Adipose tissue (tissue), 3 donors: ENCODE data around the gene REPIN1. TPM values are rescaled to one million over a fixed set of nuclear protein-coding genes. Genes with fewer than 3 reads are reported as not detected.

ENCODE experiments used
- H3K27ac ChIP-seq: one replicate; pipeline ENCODE4 v1.5.1; 2013; ENCODE audit warnings: low read depth, low read length
- WGBS, 3 donors: extraction: QIAGEN DNeasy Blood & Tissue Kit; methylation state at CpG; one replicate each; pipeline ENCODE4 v1.1.7; 2013; 5-methylcytosine and 5-hydroxymethylcytosine counted together
- polyA plus RNA-seq, 3 donors: library from polyadenylated mRNA; stranded (reverse); fragments of 200-250 nt; gene quantifications; one replicate each; pipeline ENCODE4 v1.2.3, GENCODE V29; 2013
- donor health status: healthy with polysubstance abuse.
- donor health status: Bipolar disorder and iron deficiency.
- donor health status: healthy.

REPIN1 gene
- polyA plus RNA-seq, 3 donors, result 23.1 to 64.3 (median 59.3) TPM

- 84 to 91% (median 86%) methylated on average over 22 of the region's 22 CpGs for WGBS, 3 donors
- H3K27ac ChIP-seq, result no peak overlapping the region
These were observed 40.0 kb downstream of the REPIN1 start for GRCh38 chr7:150408393-150409299.

- WGBS, 3 donors, result 81 to 84% (median 84%) methylated on average over 10 of the region's 10 CpGs
- no peak overlapping the region for H3K27ac ChIP-seq
These were observed 40.8 kb downstream of the REPIN1 start for GRCh38 chr7:150409300-150410030.

- 91 to 92% (median 91%) methylated on average over 7 of the region's 7 CpGs for WGBS, 3 donors
These were observed 41.5 kb downstream of the REPIN1 start for GRCh38 chr7:150410131-150410530.

GRCh38 chr7:150410680-150411346 is 42.2 kb downstream of the REPIN1 start:
- WGBS, 3 donors, result 67 to 76% (median 74%) methylated on average over 10 of the region's 10 CpGs
- H3K27ac ChIP-seq, result no peak overlapping the region

More at GRCh38 chr7:150410131-150410530, 41.5 kb downstream of the REPIN1 start:
- no peak overlapping the region for H3K27ac ChIP-seq

GRCh38 chr7:150411606-150412005 is 43.0 kb downstream of the REPIN1 start:
- 86 to 90% (median 90%) methylated on average over 10 to 11 of the region's 11 CpGs for WGBS, 3 donors
- H3K27ac ChIP-seq, result no peak overlapping the region

- 92 to 93% (median 92%) methylated on average over 11 of the region's 11 CpGs for WGBS, 3 donors
These were observed 43.4 kb downstream of the REPIN1 start for GRCh38 chr7:150412016-150412415.

GRCh38 chr7:150412518-150413488 is 44.2 kb downstream of the REPIN1 start:
- 82 to 85% (median 84%) methylated on average over 37 of the region's 37 CpGs for whole genome bisulfite sequencing, 3 donors
- H3K27ac ChIP-seq, result no peak overlapping the region

More at GRCh38 chr7:150412016-150412415, 43.4 kb downstream of the REPIN1 start:
- H3K27ac ChIP-seq, result no peak overlapping the region

- 87 to 95% (median 90%) methylated on average over 11 of the region's 11 CpGs for WGBS, 3 donors
- H3K27ac ChIP-seq, result no peak overlapping the region
These were observed 45.0 kb downstream of the REPIN1 start for GRCh38 chr7:150413640-150414081.

GRCh38 chr7:150415161-150416153 is 46.8 kb downstream of the REPIN1 start:
- WGBS, 3 donors, result 87 to 93% (median 91%) methylated on average over 19 of the region's 19 CpGs
- H3K27ac ChIP-seq, result no peak overlapping the region

GRCh38 chr7:150417239-150417638 is 48.6 kb downstream of the REPIN1 start:
- 92 to 97% (median 94%) methylated on average over 10 of the region's 10 CpGs for WGBS, 3 donors

GRCh38 chr7:150417863-150418262 is 49.2 kb downstream of the REPIN1 start:
- WGBS, 3 donors, result 93 to 96% (median 93%) methylated on average over 6 of the region's 6 CpGs
- H3K27ac ChIP-seq, result no peak overlapping the region

More at GRCh38 chr7:150417239-150417638, 48.6 kb downstream of the REPIN1 start:
- H3K27ac ChIP-seq, result no peak overlapping the region

- no peak overlapping the region for H3K27ac ChIP-seq
- 82 to 88% (median 83%) methylated on average over 2 of the region's 2 CpGs for WGBS, 3 donors
These were observed 51.6 kb downstream of the REPIN1 start for GRCh38 chr7:150420242-150420641.

GRCh38 chr7:150420987-150421674 is 52.5 kb downstream of the REPIN1 start:
- WGBS, 3 donors, result 19 to 20% (median 19%) methylated on average over 27 of the region's 27 CpGs
- no peak overlapping the region for H3K27ac ChIP-seq

- no peak overlapping the region for H3K27ac ChIP-seq
- WGBS, 3 donors, result 74 to 86% (median 83%) methylated on average over 17 of the region's 17 CpGs
These were observed 53.2 kb downstream of the REPIN1 start for GRCh38 chr7:150421831-150422230.
